ENCODE data around the gene MRM3. TPM values are rescaled to one million over a fixed set of nuclear protein-coding genes. Genes with fewer than 3 reads are reported as not detected.

The MRM3 gene
- total and polyA plus RNA-seq, 2 of the 4 experiments (the other 2 are of a cell fraction): 9.0 to 15.2 TPM

DNA sequence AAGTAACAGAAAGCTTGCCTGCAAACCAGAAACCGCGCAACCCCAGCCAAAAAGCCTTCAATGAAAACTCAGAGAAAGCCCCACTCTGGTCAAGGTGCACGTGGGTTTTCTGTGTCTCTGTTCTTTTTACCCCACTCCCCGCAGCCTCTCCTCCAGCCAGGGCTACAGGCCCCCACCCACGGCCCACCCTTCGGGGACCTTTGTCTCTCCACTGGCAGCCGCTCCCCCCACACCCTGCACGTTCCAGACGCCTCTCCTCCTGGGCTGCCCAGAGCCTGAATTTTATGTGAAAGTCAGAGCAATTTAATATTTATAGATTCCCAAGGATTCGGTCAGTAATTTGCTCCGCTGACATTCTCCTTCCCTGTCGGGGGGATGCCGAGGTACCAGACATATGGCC lies 24.2 kb downstream of the MRM3 start:
- intact Hi-C loops (cut with micrococcal nuclease) (no loop called here), in situ Hi-C loops (cut with MboI; ENCODE audit: low sequenced_read_pairs) (no loop called here), dilution Hi-C loops (cut with HindIII; ENCODE audit: low sequenced_read_pairs, unreplicated experiment) (no loop called here)
- H3K4me3 ChIP-seq (ENCODE audit: insufficient read depth, low read depth, low read length): no peak overlapping the region
- H4K8ac ChIP-seq (ENCODE audit: low read depth in 2 of 2, low read length in 2 of 2): no peak overlapping the region
- no peak overlapping the region for H3K9ac ChIP-seq (ENCODE audit: low read depth, low read length)
- H3K9me3 ChIP-seq (ENCODE audit: control insufficient read depth, insufficient read depth, low read length): no peaks in the 10 kb centered on the region
- no peak for DNase-seq
- H3K79me1 ChIP-seq (ENCODE audit: low read depth in 1 of 2, low read length in 2 of 2): peaks cover 5 to 21% of the 10 kb centered on the region in 2 experiments
- H3K9me1 ChIP-seq (ENCODE audit: insufficient read depth, low read length): peaks cover 5% of the 10 kb centered on the region; the same call in 1 of the 2 replicates
- no peak overlapping the region for H3K18ac ChIP-seq (ENCODE audit: low read depth, low read length)
- 100% methylated on average over 2 of the region's 13 CpGs; no CpG with 5 or more reads in 1 of the 2 experiments for whole genome bisulfite sequencing, 2 experiments (ENCODE audit: extremely low coverage in 2 of 2, insufficient read length in 1 of 2)
- H4K20me1 ChIP-seq (ENCODE audit: insufficient read depth, low read length): peaks cover 43% of the 10 kb centered on the region
- no peak overlapping the region for H2BK120ac ChIP-seq (ENCODE audit: low read depth, low read length)
- TF ChIP-seq MAZ (IDR thresholded peaks at IDR 0.05; ENCODE audit: borderline replicate concordance, low read depth, low read length) (no peak), CEBPB (IDR thresholded peaks at IDR 0.05; ENCODE audit: low read depth, low read length) (no peak), RAD21 (IDR thresholded peaks at IDR 0.05; ENCODE audit: low read length) (no peak), MXI1 (IDR thresholded peaks at IDR 0.05; ENCODE audit: borderline replicate concordance, low read depth, low read length) (no peak), NFE2L2 (IDR thresholded peaks at IDR 0.05; ENCODE audit: low read depth, low read length) (no peak), CHD1 (IDR thresholded peaks at IDR 0.05; ENCODE audit: low read depth, low read length) (no peak), RCOR1 (IDR thresholded peaks at IDR 0.05; ENCODE audit: insufficient replicate concordance, low read length) (no peak), BHLHE40 (IDR thresholded peaks at IDR 0.05; ENCODE audit: low read depth, low read length) (no peak), RFX5 (IDR thresholded peaks at IDR 0.05; ENCODE audit: low read depth, low read length) (no peak), POLR2A (IDR thresholded peaks at IDR 0.05; ENCODE audit: low read depth, low read length) (no peak), MAFK (IDR thresholded peaks at IDR 0.05; ENCODE audit: low read depth, low read length) (no peak), SMC3 (IDR thresholded peaks at IDR 0.05; ENCODE audit: low read depth, low read length) (no peak), FOS (IDR thresholded peaks at IDR 0.05; ENCODE audit: low read depth, low read length) (no peak)
- TF ChIP-seq, protein P1, sequence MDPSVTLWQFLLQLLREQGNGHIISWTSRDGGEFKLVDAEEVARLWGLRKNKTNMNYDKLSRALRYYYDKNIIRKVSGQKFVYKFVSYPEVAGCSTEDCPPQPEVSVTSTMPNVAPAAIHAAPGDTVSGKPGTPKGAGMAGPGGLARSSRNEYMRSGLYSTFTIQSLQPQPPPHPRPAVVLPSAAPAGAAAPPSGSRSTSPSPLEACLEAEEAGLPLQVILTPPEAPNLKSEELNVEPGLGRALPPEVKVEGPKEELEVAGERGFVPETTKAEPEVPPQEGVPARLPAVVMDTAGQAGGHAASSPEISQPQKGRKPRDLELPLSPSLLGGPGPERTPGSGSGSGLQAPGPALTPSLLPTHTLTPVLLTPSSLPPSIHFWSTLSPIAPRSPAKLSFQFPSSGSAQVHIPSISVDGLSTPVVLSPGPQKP (IDR thresholded peaks at IDR 0.05; ENCODE audit: borderline replicate concordance, low read depth, low read length): no peak
- TF ChIP-seq, protein P2, sequence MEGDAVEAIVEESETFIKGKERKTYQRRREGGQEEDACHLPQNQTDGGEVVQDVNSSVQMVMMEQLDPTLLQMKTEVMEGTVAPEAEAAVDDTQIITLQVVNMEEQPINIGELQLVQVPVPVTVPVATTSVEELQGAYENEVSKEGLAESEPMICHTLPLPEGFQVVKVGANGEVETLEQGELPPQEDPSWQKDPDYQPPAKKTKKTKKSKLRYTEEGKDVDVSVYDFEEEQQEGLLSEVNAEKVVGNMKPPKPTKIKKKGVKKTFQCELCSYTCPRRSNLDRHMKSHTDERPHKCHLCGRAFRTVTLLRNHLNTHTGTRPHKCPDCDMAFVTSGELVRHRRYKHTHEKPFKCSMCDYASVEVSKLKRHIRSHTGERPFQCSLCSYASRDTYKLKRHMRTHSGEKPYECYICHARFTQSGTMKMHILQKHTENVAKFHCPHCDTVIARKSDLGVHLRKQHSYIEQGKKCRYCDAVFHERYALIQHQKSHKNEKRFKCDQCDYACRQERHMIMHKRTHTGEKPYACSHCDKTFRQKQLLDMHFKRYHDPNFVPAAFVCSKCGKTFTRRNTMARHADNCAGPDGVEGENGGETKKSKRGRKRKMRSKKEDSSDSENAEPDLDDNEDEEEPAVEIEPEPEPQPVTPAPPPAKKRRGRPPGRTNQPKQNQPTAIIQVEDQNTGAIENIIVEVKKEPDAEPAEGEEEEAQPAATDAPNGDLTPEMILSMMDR (conservative IDR thresholded peaks at IDR 0.05; ENCODE audit: low read depth, low read length): no peak
- TF ChIP-seq, protein P3, sequence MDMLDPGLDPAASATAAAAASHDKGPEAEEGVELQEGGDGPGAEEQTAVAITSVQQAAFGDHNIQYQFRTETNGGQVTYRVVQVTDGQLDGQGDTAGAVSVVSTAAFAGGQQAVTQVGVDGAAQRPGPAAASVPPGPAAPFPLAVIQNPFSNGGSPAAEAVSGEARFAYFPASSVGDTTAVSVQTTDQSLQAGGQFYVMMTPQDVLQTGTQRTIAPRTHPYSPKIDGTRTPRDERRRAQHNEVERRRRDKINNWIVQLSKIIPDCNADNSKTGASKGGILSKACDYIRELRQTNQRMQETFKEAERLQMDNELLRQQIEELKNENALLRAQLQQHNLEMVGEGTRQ (IDR thresholded peaks at IDR 0.05; ENCODE audit: low read depth, low read length): no peak
- H3K27me3 ChIP-seq (ENCODE audit: control insufficient read depth, insufficient read depth, low read length): no peaks in the 10 kb centered on the region
- no peak overlapping the region for H2AK5ac ChIP-seq (ENCODE audit: low read depth, low read length)
- no TSS peak for BruUV-seq (replicated peaks)
- H3K4me1 ChIP-seq (ENCODE audit: control insufficient read depth, insufficient read depth, low read length): no peaks in the 10 kb centered on the region
- no peak overlapping the region for H3K4me2 ChIP-seq (ENCODE audit: low read depth, low read length)
- no peak overlapping the region for H2BK20ac ChIP-seq (ENCODE audit: low read depth, low read length)
- no peak overlapping the region for H2AK9ac ChIP-seq (replicated peaks; ENCODE audit: low read depth, low read length, poor library complexity)
- POLR2A ChIA-PET (ENCODE audit: unreplicated experiment): no interaction called here
- no peak overlapping the region for H3K23ac ChIP-seq (ENCODE audit: low read depth, low read length)
- no peak overlapping the region for H2AFZ ChIP-seq (replicated peaks; ENCODE audit: low read length, poor library complexity)
- CTCF ChIA-PET: no interaction called here
- ATAC-seq (ENCODE audit: low read depth): no peak
- no peak overlapping the region for H3K56ac ChIP-seq (ENCODE audit: extremely low read depth, insufficient read depth, low read length)
- peaks cover 64% of the 10 kb centered on the region for H3K36me3 ChIP-seq (ENCODE audit: control insufficient read depth, insufficient read depth, low read length)
- no peak overlapping the region for H3K27ac ChIP-seq (ENCODE audit: insufficient read depth, low read length)
- H4K91ac ChIP-seq (ENCODE audit: insufficient read depth, low read depth, low read length): no peak overlapping the region
- no peak overlapping the region for H2BK5ac ChIP-seq (ENCODE audit: low read depth, low read length, poor library complexity, severe bottlenecking)
- H4K5ac ChIP-seq (ENCODE audit: low read depth, low read length): no peak overlapping the region
- no peak overlapping the region for H3K4ac ChIP-seq (ENCODE audit: low read depth, low read length)
- no peak overlapping the region for H2BK15ac ChIP-seq (ENCODE audit: low read depth, low read length)
- no peak overlapping the region for H3K14ac ChIP-seq (replicated peaks; ENCODE audit: low read depth, low read length)

Measured in IMR-90 (cell line).